CD4-positive, alpha-beta T cell treated with Interleukin-4 for 4 hours (primary cell): ENCODE measurements around the gene ORC6.

Experiments used
- DNase-seq: peaks from one replicate; pipeline ENCODE4 v3.0.0-alpha.2; 2020

Gene ORC6

DNA sequence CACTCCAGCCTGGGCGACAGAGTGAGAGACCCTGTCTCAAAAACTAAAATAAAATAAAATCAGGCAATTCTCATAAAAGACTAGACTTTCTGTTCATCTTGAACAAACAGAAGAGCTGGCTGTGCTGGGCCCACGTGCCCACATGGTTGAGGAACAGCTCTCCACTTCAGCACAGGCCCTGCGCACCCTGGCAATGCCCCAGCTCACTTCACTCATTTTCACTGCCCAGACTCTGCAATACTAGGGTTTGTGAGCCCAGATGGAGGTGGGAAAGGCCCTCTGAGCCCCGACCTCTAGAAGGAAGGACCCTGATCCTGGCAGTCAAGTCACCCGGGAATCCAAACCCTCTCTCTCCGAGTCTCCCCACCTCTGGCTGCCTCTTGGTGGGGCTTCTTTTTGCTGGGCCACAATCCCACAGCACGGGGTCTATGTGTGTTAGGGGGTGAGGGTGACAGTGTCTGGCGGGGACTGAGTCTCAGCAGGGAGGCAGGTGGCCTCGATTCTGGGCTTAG is 43.9 kb downstream of the ORC6 start:
- DNase-seq: no peak

DNA sequence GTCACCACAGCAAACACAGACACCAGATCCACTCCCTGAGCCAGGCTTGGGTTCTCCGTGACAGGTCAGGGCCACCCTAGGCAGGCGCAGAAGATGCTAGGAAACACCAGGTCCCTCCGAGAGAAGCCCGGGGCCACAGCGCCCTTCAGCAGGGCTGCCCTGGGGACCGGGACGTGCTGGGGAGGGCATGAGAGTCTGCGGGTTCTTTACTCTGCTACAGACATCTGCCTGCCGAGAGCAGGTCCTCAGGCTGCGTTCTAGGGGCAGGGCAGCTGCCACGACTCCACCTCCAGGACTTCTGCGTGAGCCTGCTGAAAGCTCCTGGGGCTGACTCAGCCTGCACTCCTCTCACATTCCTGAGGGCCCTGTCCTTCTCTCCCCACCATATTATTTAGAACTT is 47.2 kb downstream of the ORC6 start:
- DNase-seq: no peak

DNA sequence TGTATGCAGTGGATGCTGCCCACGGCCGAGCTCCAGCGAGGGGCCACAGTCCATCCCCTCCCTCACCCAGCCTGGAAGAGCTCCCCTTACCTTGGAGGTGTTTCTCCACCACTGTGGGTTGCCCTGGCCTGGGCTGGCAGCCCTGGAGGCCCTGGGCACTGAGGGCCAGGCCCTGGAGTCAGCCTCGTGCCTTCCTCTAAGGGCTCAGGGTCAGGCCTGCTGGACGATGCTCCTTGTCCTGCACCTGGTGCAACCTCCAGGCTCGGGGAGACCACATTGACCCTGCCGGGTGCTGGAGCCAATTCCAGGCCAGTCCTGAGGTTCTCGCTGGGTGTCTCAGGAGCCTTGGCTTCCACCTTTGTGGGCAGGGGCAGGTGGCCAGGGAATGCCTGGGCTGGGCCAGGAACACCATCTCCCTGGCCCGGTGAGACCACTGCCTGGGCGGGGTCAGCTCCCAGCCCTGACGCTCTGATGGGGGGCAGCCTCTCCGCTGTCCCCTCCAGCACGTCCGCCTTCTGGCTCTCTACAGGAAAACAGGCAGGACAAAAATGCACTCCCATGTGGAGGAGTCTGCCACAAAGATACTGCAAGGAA is 48.3 kb downstream of the ORC6 start:
- no peak for DNase-seq

DNA sequence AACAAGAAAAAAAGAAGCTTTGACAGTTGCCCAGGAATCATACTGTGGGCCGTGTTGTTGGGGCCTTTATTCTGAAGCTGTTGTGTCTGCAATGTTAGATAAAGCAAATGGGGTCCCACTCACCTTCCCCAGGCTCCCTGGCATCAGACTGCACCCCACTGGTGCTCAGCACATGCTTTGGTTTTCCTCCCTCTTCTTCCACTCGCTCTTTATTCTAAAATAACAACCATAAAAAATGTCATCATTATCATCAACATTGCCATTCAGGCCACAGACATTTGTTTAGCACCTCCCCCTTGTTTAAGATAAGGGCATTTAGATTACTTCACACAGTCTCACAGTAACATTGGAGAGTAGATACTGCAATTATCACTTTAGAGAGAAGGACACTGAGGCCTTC is 50.5 kb downstream of the ORC6 start:
- no peak for DNase-seq

DNA sequence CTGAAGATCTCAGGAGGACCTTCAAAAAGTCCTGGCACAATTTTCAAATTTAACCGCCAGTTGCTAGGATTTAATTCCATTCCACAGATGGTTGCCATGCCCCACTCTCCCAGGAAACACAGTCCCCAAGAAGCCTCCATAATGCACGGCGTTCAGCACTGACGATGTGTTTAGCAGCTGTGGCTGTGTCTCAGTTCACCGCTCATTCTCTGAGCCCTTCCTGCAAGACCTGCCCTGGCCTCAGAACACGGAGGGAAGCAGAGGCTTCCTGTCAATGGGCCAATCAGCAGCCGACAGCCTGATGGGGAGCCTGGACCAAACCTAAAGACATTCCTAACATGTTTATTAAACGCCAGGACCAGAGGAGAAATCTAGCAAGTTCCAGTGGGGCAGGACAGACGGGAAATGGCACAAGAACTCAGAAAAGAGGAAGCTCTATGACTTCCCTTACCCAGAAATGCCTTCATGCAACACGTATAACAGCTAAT is 53.8 kb downstream of the ORC6 start:
- no peak for DNase-seq

DNA sequence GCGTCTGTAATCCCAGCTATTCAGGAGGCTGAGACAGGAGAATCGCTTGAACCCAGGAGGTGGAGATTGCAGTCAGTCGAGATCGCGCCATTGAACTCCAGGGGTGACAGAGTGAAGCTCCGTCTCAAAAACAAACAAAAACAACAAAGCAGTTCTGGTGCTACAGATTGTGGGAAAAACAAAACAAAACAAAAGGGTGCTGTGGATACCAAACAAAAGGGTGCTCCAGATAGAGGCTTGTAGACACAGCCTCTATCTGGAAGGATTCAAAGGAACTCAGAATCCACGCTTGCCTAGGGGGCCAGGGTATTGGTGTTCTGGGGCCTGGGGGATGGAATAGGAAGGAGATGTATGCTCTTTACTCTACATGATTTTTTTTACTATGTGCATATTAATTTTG is 56.2 kb downstream of the ORC6 start:
- no peak for DNase-seq

DNA sequence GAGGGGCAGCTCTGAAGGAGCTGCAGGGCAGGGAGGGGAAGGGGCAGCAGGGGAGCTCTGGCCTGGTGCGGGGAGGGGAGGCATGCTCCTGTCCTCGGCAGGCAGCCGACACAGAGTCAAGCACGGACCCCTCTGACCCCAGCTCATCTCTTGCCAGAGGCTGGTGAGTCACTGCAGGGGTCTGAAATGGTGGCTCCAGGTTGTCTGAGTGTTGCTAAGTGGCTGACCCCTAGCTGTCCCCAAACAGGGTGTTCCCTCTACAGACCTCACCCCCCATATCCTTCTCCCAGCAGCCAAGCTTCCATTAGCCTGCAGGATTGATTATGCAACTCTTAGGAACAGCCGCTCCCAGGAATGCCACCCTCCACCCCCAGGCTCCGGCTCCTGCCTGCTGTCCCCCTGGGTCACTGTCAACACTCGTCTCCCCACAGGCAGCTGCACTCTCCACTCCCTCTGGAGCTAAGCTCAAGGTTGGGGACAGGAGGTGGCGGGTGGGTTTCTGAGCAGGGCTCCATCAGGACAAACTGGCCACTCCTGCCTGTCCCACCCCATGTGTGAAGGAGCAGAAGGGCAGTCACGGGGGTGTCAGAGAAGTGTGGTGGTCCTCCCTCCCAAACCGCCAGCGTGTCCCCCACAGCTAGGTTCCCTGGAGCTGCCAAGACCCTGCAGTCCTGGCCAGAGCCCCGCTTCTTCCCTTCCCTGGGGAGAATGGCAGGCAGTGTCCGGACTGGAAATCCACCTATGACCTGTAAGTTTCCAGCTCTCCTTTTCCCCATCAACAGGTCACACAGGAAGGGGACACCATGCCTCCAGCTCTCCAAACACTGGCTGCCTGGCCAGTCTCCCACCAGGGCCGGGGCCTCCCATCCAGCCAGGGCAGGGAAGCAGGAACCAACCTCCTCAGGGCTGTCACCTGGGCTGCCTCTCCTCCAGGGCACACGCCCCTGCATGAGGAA is 57.6 kb downstream of the ORC6 start:
- no peak for DNase-seq
